Mesothelial cell of epicardium (in vitro differentiated cells): ENCODE measurements around the gene GHRHR. TPM values are rescaled to one million over a fixed set of nuclear protein-coding genes. Genes with fewer than 3 reads are reported as not detected.
A peak's percentile ranks its signal among the peaks of the same experiment; 100 is the strongest.

Source experiments
- DNase-seq, 2 experiments: peaks; one replicate each; pipeline ENCODE4 v3.0.0; 2021; ENCODE audit warnings: low spot score in 2 of 2; ENCODE audit not compliant: unreplicated experiment in 2 of 2
- H3K27ac Mint-ChIP-seq: 2 replicates; pipeline ENCODE4 v1.8.0; 2021; ENCODE audit warnings: mixed read lengths
- H3K27me3 Mint-ChIP-seq: 2 replicates; pipeline ENCODE4 v1.8.0; 2021; ENCODE audit warnings: low read depth, mixed read lengths
- H3K36me3 Mint-ChIP-seq: 2 replicates; pipeline ENCODE4 v1.8.0; 2021; ENCODE audit warnings: mixed read lengths
- H3K4me1 Mint-ChIP-seq: 2 replicates; pipeline ENCODE4 v1.8.0; 2021; ENCODE audit warnings: mixed read lengths
- H3K4me3 Mint-ChIP-seq: 2 replicates; pipeline ENCODE4 v1.8.0; 2021; ENCODE audit warnings: mild to moderate bottlenecking, moderate library complexity, mixed read lengths
- H3K9me3 Mint-ChIP-seq: 2 replicates; pipeline ENCODE4 v1.8.0; 2021; ENCODE audit warnings: mixed read lengths
- CTCF ChIP-seq: fragments of 200-600 bp; sonication (generic); IDR thresholded peaks from one replicate; pipeline ENCODE4 v1.5.0; 2021; ENCODE audit warnings: antibody characterized with exemption; ENCODE audit not compliant: unreplicated experiment
- total RNA-seq: library from RNA; stranded (reverse); gene quantifications from 3 replicates; pipeline ENCODE4 v1.2.1, GENCODE V29; 2021

Gene GHRHR
- total RNA-seq, 1 donor from 2014 or later: not detected

GRCh38 chr7:30925117-30925516 lies 38.6 kb upstream of the GHRHR start:
- Mint-ChIP-seq H3K9me3 (peaks cover 6% of the 10 kb centered on the region), H3K4me1 (peaks cover 11% of the 10 kb centered on the region), H3K4me3 (no peak overlapping the region), H3K27ac (no peak overlapping the region), H3K36me3 (no peaks in the 10 kb centered on the region), H3K27me3 (no peaks in the 10 kb centered on the region)
- TF ChIP-seq CTCF: no peak
- DNase-seq: no peak

GRCh38 chr7:30925913-30926312 lies 37.8 kb upstream of the GHRHR start:
- H3K9me3 Mint-ChIP-seq: peaks cover 6% of the 10 kb centered on the region
- peak in 1 of 2 experiments; percentile 21 for DNase-seq
- H3K36me3 Mint-ChIP-seq: no peaks in the 10 kb centered on the region
- H3K4me1 Mint-ChIP-seq: peaks cover 14% of the 10 kb centered on the region
- H3K4me3 Mint-ChIP-seq: no peak overlapping the region
- no peaks in the 10 kb centered on the region for H3K27me3 Mint-ChIP-seq
- H3K27ac Mint-ChIP-seq: no peak overlapping the region
- no peak for TF ChIP-seq CTCF

GRCh38 chr7:30926313-30926712 lies 37.4 kb upstream of the GHRHR start:
- H3K4me1 Mint-ChIP-seq: peaks cover 13% of the 10 kb centered on the region
- DNase-seq: peak in 1 of 2 experiments; percentile 24
- H3K27ac Mint-ChIP-seq: no peak overlapping the region
- no peak overlapping the region for H3K4me3 Mint-ChIP-seq
- no peaks in the 10 kb centered on the region for H3K27me3 Mint-ChIP-seq
- no peak for TF ChIP-seq CTCF
- H3K9me3 Mint-ChIP-seq: peaks cover 6% of the 10 kb centered on the region
- H3K36me3 Mint-ChIP-seq: no peaks in the 10 kb centered on the region

- DNase-seq: no peak
- no peak overlapping the region for H3K4me3 Mint-ChIP-seq
Measured at GRCh38 chr7:30927040-30927439, 36.7 kb upstream of the GHRHR start.

GRCh38 chr7:30927559-30927958 lies 36.2 kb upstream of the GHRHR start:
- H3K27ac Mint-ChIP-seq: no peak overlapping the region
- H3K4me1 Mint-ChIP-seq: peaks cover 23% of the 10 kb centered on the region
- H3K27me3 Mint-ChIP-seq: no peaks in the 10 kb centered on the region
- no peak for TF ChIP-seq CTCF
- H3K9me3 Mint-ChIP-seq: peaks cover 6% of the 10 kb centered on the region
- no peak overlapping the region for H3K4me3 Mint-ChIP-seq
- DNase-seq: no peak
- no peaks in the 10 kb centered on the region for H3K36me3 Mint-ChIP-seq

More at GRCh38 chr7:30927040-30927439, 36.7 kb upstream of the GHRHR start:
- H3K27ac Mint-ChIP-seq: no peak overlapping the region
- TF ChIP-seq CTCF: no peak
- peaks cover 19% of the 10 kb centered on the region for H3K4me1 Mint-ChIP-seq
- peaks cover 6% of the 10 kb centered on the region for H3K9me3 Mint-ChIP-seq
- no peaks in the 10 kb centered on the region for H3K36me3 Mint-ChIP-seq
- no peaks in the 10 kb centered on the region for H3K27me3 Mint-ChIP-seq
